Mesendoderm (in vitro differentiated cells): ENCODE measurements around the gene C1QL2.

Source experiments
- DNase-seq: peaks from one replicate; pipeline ENCODE4 v3.0.0; 2013
- H2AK5ac ChIP-seq: 2 replicates; pipeline ENCODE4 v1.6.1; 2013; ENCODE audit warnings: low read length, inconsistent platforms
- H2BK120ac ChIP-seq: 2 replicates; pipeline ENCODE4 v1.6.1; 2013; ENCODE audit warnings: low read depth, mild to moderate bottlenecking, low read length, moderate library complexity, mixed read lengths
- H2BK15ac ChIP-seq: replicated peaks from 2 replicates; pipeline ENCODE4 v1.6.1; 2013; ENCODE audit warnings: low read depth, mild to moderate bottlenecking, moderate library complexity
- H2BK5ac ChIP-seq: 2 replicates; pipeline ENCODE4 v1.6.1; 2013; ENCODE audit warnings: low read length, inconsistent platforms
- H3K18ac ChIP-seq: 2 replicates; pipeline ENCODE4 v1.6.1; 2013; ENCODE audit warnings: mild to moderate bottlenecking, low read length, mixed read lengths
- H3K23ac ChIP-seq: one replicate; pipeline ENCODE4 v1.6.1; 2013; ENCODE audit warnings: low read length
- H3K27ac ChIP-seq: 2 replicates; pipeline ENCODE4 v1.5.1; 2013; ENCODE audit warnings: low read depth, mild to moderate bottlenecking, inconsistent platforms, low read length, moderate library complexity
- H3K27me3 ChIP-seq: 2 replicates; pipeline ENCODE4 v1.6.1; 2013; ENCODE audit warnings: low read length, control low read depth, mild to moderate bottlenecking, inconsistent platforms; ENCODE audit not compliant: insufficient read depth, poor library complexity
- H3K36me3 ChIP-seq: 2 replicates; pipeline ENCODE4 v1.6.1; 2013; ENCODE audit warnings: low read length, inconsistent platforms; ENCODE audit not compliant: control insufficient read depth, insufficient read depth
- H3K4ac ChIP-seq: one replicate; pipeline ENCODE4 v1.6.1; 2013; ENCODE audit warnings: low read depth, mild to moderate bottlenecking, low read length, moderate library complexity
- H3K4me1 ChIP-seq: 2 replicates; pipeline ENCODE4 v1.6.1; 2013; ENCODE audit warnings: low read depth, low read length, inconsistent platforms; ENCODE audit not compliant: control insufficient read depth
- H3K4me2 ChIP-seq: 2 replicates; pipeline ENCODE4 v1.6.1; 2013; ENCODE audit warnings: low read length
- H3K4me3 ChIP-seq: 2 replicates; pipeline ENCODE4 v1.5.1; 2013; ENCODE audit warnings: mild to moderate bottlenecking, low read length
- H3K56ac ChIP-seq: one replicate; pipeline ENCODE4 v1.6.1; 2013; ENCODE audit warnings: low read length
- H3K79me1 ChIP-seq: 2 replicates; pipeline ENCODE4 v1.6.1; 2013; ENCODE audit warnings: low read length, inconsistent platforms
- H3K79me2 ChIP-seq: 2 replicates; pipeline ENCODE4 v1.6.1; 2013; ENCODE audit warnings: mild to moderate bottlenecking, low read length; ENCODE audit not compliant: control insufficient read depth, insufficient read depth
- H3K9ac ChIP-seq: 2 replicates; pipeline ENCODE4 v1.6.1; 2013; ENCODE audit warnings: low read length, inconsistent platforms
- H4K5ac ChIP-seq: one replicate; pipeline ENCODE4 v1.6.1; 2013; ENCODE audit warnings: low read length
- H4K8ac ChIP-seq: one replicate; pipeline ENCODE4 v1.6.1; 2013; ENCODE audit warnings: low read depth, mild to moderate bottlenecking, control low read depth, low read length, moderate library complexity
- WGBS: extraction: QIAGEN DNeasy Blood & Tissue Kit; methylation state at CpG from one replicate; pipeline ENCODE4 v1.1.7; 2013; ENCODE audit warnings: low lambda C conversion rate, missing lambda C conversion rate; ENCODE audit not compliant: insufficient coverage; ENCODE audit errors: extremely low coverage; 5-methylcytosine and 5-hydroxymethylcytosine counted together

The C1QL2 gene

GRCh38 chr2:119196301-119197125 is 38.0 kb upstream of the C1QL2 start:
- no peak overlapping the region for H3K9ac ChIP-seq
- H2AK5ac ChIP-seq, result no peak overlapping the region
- H3K79me1 ChIP-seq, result no peaks in the 10 kb centered on the region
- H3K79me2 ChIP-seq, result no peaks in the 10 kb centered on the region
- H2BK120ac ChIP-seq, result no peak overlapping the region
- no peak overlapping the region for H2BK5ac ChIP-seq
- no peak overlapping the region for H3K4ac ChIP-seq
- no peak overlapping the region for H2BK15ac ChIP-seq
- peaks cover 2% of the 10 kb centered on the region for H3K4me1 ChIP-seq
- no peak overlapping the region for H3K4me3 ChIP-seq
- no peak overlapping the region for H3K23ac ChIP-seq
- H3K56ac ChIP-seq, result no peak overlapping the region
- H4K5ac ChIP-seq, result no peak overlapping the region
- H3K4me2 ChIP-seq, result no peak overlapping the region
- H3K27me3 ChIP-seq, result no peaks in the 10 kb centered on the region
- H4K8ac ChIP-seq, result no peak overlapping the region
- no CpG with 5 or more reads among the region's 7 CpGs for WGBS
- H3K27ac ChIP-seq, result no peak overlapping the region
- peak; percentile 27 for DNase-seq
- no peak overlapping the region for H3K18ac ChIP-seq
- H3K36me3 ChIP-seq, result no peaks in the 10 kb centered on the region

GRCh38 chr2:119195887-119196286 is 37.3 kb upstream of the C1QL2 start:
- no peak overlapping the region for H2BK15ac ChIP-seq
- no peak overlapping the region for H2AK5ac ChIP-seq
- H3K27me3 ChIP-seq, result no peaks in the 10 kb centered on the region
- no peak overlapping the region for H3K56ac ChIP-seq
- no peak overlapping the region for H2BK120ac ChIP-seq
- no peaks in the 10 kb centered on the region for H3K79me2 ChIP-seq
- WGBS, result no CpG with 5 or more reads among the region's 2 CpGs
- DNase-seq, result no peak
- H3K9ac ChIP-seq, result no peak overlapping the region
- no peaks in the 10 kb centered on the region for H3K36me3 ChIP-seq
- H3K18ac ChIP-seq, result no peak overlapping the region
- H4K8ac ChIP-seq, result no peak overlapping the region
- no peak overlapping the region for H3K4ac ChIP-seq
- no peaks in the 10 kb centered on the region for H3K79me1 ChIP-seq
- H3K23ac ChIP-seq, result no peak overlapping the region
- no peak overlapping the region for H2BK5ac ChIP-seq
- no peak overlapping the region for H3K27ac ChIP-seq
- no peak overlapping the region for H4K5ac ChIP-seq
- no peak overlapping the region for H3K4me3 ChIP-seq
- H3K4me2 ChIP-seq, result no peak overlapping the region
- H3K4me1 ChIP-seq, result peaks cover 2% of the 10 kb centered on the region

- Histone ChIP-seq H3K27me3 (no peaks in the 10 kb centered on the region), H3K9ac (no peak overlapping the region), H3K79me1 (no peaks in the 10 kb centered on the region), H3K4me1 (peaks cover 2% of the 10 kb centered on the region), H3K27ac (no peak overlapping the region), H4K8ac (no peak overlapping the region), H3K23ac (no peak overlapping the region), H3K18ac (no peak overlapping the region), H2AK5ac (no peak overlapping the region), H2BK5ac (no peak overlapping the region), H3K4me3 (no peak overlapping the region), H3K79me2 (no peaks in the 10 kb centered on the region), H3K4ac (no peak overlapping the region), H3K36me3 (no peaks in the 10 kb centered on the region), H3K4me2 (no peak overlapping the region), H3K56ac (no peak overlapping the region), H4K5ac (no peak overlapping the region), H2BK15ac (no peak overlapping the region), H2BK120ac (no peak overlapping the region)
- no peak for DNase-seq
- WGBS, result no CpG with 5 or more reads among the region's 5 CpGs
Measured at GRCh38 chr2:119195001-119195400, 36.5 kb upstream of the C1QL2 start.

GRCh38 chr2:119192893-119193292 is 34.3 kb upstream of the C1QL2 start:
- H3K4me3 ChIP-seq, result no peak overlapping the region
- H2BK5ac ChIP-seq, result no peak overlapping the region
- no peaks in the 10 kb centered on the region for H3K79me1 ChIP-seq
- no peak overlapping the region for H2BK120ac ChIP-seq
- no peaks in the 10 kb centered on the region for H3K36me3 ChIP-seq
- peaks cover 2% of the 10 kb centered on the region for H3K4me1 ChIP-seq
- H4K5ac ChIP-seq, result no peak overlapping the region
- H2BK15ac ChIP-seq, result no peak overlapping the region
- no peak overlapping the region for H3K9ac ChIP-seq
- H4K8ac ChIP-seq, result no peak overlapping the region
- no peak overlapping the region for H3K4ac ChIP-seq
- DNase-seq, result no peak
- no peak overlapping the region for H3K4me2 ChIP-seq
- WGBS, result no CpG with 5 or more reads among the region's 6 CpGs
- H3K18ac ChIP-seq, result no peak overlapping the region
- no peaks in the 10 kb centered on the region for H3K27me3 ChIP-seq
- H2AK5ac ChIP-seq, result no peak overlapping the region
- H3K79me2 ChIP-seq, result no peaks in the 10 kb centered on the region
- no peak overlapping the region for H3K23ac ChIP-seq
- H3K56ac ChIP-seq, result no peak overlapping the region
- no peak overlapping the region for H3K27ac ChIP-seq

GRCh38 chr2:119190321-119191111 is 32.0 kb upstream of the C1QL2 start:
- Histone ChIP-seq H2BK5ac (no peak overlapping the region), H3K4me1 (no peaks in the 10 kb centered on the region), H3K4me2 (no peak overlapping the region), H4K5ac (no peak overlapping the region), H3K4ac (no peak overlapping the region), H3K4me3 (no peak overlapping the region), H2BK120ac (no peak overlapping the region), H3K9ac (no peak overlapping the region), H3K79me1 (no peaks in the 10 kb centered on the region), H3K27ac (no peak overlapping the region), H3K56ac (no peak overlapping the region), H2BK15ac (no peak overlapping the region), H3K36me3 (no peaks in the 10 kb centered on the region), H3K27me3 (no peaks in the 10 kb centered on the region), H3K23ac (no peak overlapping the region), H2AK5ac (no peak overlapping the region), H3K79me2 (no peaks in the 10 kb centered on the region), H3K18ac (no peak overlapping the region), H4K8ac (no peak overlapping the region)
- WGBS, result no CpG with 5 or more reads among the region's 8 CpGs
- DNase-seq, result no peak
